Activated naive CD4-positive, alpha-beta T cell treated with anti-CD3 and anti-CD28 coated beads, Interleukin-2, amount 50 U/mL, for 72 hours (primary cell): ENCODE results near the gene RUSF1. TPM values are rescaled to one million over a fixed set of nuclear protein-coding genes. Genes with fewer than 3 reads are reported as not detected.
A peak's percentile ranks its signal among the peaks of the same experiment; 100 is the strongest.
"Not testable (repeated sequence)": the region's sequence is repeated elsewhere in the genome, so short reads cannot be mapped to it uniquely, and the experiment has no call there.

ENCODE experiments used
- ATAC-seq, 2 donors: fragments of 150-1000 bp; cut with Tn5 transposase; 2 replicates each; pipeline ENCODE4 v1.10.0; 2021; ENCODE audit warnings: mild to moderate bottlenecking in 2 of 2, moderate library complexity in 2 of 2
- DNase-seq, 2 donors: peaks; one replicate each; pipeline ENCODE4 v3.0.0; 2021 to 2022; ENCODE audit warnings: low spot score in 2 of 2
- H3K27ac Mint-ChIP-seq, 2 donors: one replicate each; pipeline ENCODE4 v1.8.0; 2022; ENCODE audit warnings: mild to moderate bottlenecking in 2 of 2, mixed read lengths in 2 of 2
- H3K36me3 Mint-ChIP-seq, 2 donors: one replicate each; pipeline ENCODE4 v1.8.0; 2022; ENCODE audit warnings: mixed read lengths in 2 of 2
- H3K9me3 Mint-ChIP-seq, 2 donors: one replicate each; pipeline ENCODE4 v1.8.0; 2022; ENCODE audit warnings: mixed read lengths in 2 of 2
- total RNA-seq, 2 donors: library from RNA; stranded (reverse); gene quantifications; one replicate each; pipeline ENCODE4 v1.2.3, GENCODE V29; 2022

Gene RUSF1
- total RNA-seq, 2 donors from 2014 or later, result 22.8 to 35.6 TPM

DNA sequence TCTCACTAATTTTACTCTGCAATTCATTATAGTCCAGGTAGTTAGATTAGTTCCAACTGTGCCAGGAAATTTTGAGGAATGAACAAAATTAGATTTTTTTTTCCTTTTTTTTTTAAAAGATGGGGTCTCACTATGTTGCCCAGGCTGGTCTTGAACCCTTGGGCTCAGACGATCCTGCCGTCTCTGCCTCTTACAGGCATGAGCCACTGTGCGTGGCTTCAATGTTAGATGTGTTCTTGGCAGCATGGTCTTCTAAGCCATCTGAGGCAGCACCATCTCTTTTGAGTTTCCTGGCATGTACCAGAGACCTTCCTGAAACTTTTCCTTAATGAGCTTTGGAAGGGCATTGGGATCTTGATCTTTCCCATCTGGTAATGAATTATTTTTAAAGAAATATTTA, 16.9 kb upstream of the RUSF1 start:
- Mint-ChIP-seq H3K27ac (no peak overlapping the region), H3K36me3 (no peaks in the 10 kb centered on the region), H3K9me3 (no peaks in the 10 kb centered on the region)
- no peak for ATAC-seq
- no peak for DNase-seq

GRCh38 chr16:31523768-31524167, 15.6 kb upstream of the RUSF1 start:
- H3K27ac Mint-ChIP-seq, H3K36me3 Mint-ChIP-seq, ATAC-seq, H3K9me3 Mint-ChIP-seq, DNase-seq: not testable (repeated sequence)

DNA sequence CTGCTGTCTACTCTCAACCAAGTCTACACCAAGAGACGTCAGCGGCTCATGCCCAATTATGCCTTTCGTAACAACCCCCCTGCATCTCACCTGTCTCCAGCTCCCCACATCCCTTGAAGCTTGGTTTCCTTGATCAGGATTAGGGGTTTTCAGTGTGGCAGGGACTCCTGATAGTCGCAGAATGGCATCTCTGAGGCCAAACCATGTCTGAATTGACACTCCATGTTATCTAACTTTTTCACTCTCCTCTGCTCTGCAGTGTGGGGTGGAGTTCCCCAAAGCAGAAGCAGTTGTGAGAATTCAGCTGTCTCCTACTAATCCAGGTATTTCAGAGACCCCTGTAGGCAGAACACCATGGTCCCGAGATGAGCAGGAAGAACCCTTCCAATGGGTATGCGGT, 13.9 kb upstream of the RUSF1 start:
- ATAC-seq (no peak), DNase-seq (no peak)
- peaks cover 0 to 8% of the 10 kb centered on the region in 2 donors for H3K9me3 Mint-ChIP-seq
- peaks cover 5 to 8% of the 10 kb centered on the region in 2 donors for H3K36me3 Mint-ChIP-seq
- no peak overlapping the region for H3K27ac Mint-ChIP-seq

GRCh38 chr16:31521368-31521767, 13.2 kb upstream of the RUSF1 start:
- DNase-seq (no peak), ATAC-seq (no peak)
- Mint-ChIP-seq H3K9me3 (peaks cover 0 to 8% of the 10 kb centered on the region in 2 donors), H3K27ac (no peak overlapping the region), H3K36me3 (peaks cover 5 to 8% of the 10 kb centered on the region in 2 donors)

DNA sequence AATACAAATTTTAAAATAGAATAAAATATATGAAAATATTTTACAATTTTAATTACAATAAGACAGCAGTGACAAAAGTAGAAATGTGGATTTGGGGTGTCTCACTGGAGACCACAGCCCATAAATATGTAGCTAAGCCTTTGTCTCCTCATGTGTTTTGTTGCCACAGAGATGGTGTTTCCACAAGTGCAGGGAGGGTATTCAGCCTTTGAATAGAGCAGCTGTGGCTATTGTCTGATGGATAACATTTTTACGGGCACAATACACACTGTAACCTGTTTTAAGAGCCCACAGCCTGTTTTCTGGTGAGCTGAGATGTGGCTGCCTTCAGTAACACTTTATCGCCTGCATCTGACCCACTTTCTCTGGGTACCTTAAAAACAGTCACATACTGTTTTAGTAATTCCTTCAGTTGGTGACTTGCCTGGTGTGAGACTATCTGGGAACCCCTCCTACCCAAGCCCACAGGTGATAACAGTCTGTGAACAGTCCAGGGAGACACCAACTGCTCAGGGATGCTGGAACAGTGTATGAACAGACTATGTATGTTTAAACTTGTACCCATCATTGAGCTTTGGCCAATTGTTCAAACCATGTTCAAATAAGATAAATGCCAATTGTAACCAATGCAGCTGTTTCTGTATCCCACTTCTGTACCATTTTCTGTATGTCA, 11.7 kb upstream of the RUSF1 start:
- ATAC-seq (no peak), DNase-seq (no peak)
- Mint-ChIP-seq H3K36me3 (peaks cover 5 to 8% of the 10 kb centered on the region in 2 donors), H3K27ac (no peak overlapping the region), H3K9me3 (peaks cover 0 to 8% of the 10 kb centered on the region in 2 donors)

GRCh38 chr16:31517800-31518402, 9.7 kb upstream of the RUSF1 start:
- Mint-ChIP-seq H3K27ac (no peak overlapping the region), H3K36me3 (peaks cover 5 to 8% of the 10 kb centered on the region in 2 donors), H3K9me3 (peaks cover 0 to 9% of the 10 kb centered on the region in 2 donors)
- no peak for DNase-seq
- ATAC-seq, result no peak

DNA sequence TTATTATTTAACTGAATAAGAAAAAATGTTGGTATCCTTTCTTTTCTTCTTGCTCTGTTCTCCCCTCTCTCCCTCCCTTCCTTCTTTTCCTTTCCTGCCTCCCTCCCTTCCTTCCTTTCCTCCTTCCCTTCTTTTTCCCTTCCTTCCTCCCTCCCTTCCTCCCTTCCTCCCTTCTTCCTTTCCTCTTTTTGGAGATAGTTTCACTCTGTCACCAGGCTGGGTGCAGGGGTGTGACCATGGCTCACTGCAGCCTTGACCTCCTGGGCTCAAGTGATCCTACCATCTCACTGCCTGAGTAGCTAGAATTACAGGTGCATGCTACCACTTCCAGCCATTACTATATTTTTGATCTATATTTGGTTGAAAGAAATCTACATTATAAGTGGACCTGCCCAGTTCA, 5.7 kb upstream of the RUSF1 start:
- DNase-seq (no peak), ATAC-seq (no peak)
- Mint-ChIP-seq H3K27ac (no peak overlapping the region), H3K36me3 (peaks cover 13 to 18% of the 10 kb centered on the region in 2 donors), H3K9me3 (peaks cover 0 to 18% of the 10 kb centered on the region in 2 donors)

DNA sequence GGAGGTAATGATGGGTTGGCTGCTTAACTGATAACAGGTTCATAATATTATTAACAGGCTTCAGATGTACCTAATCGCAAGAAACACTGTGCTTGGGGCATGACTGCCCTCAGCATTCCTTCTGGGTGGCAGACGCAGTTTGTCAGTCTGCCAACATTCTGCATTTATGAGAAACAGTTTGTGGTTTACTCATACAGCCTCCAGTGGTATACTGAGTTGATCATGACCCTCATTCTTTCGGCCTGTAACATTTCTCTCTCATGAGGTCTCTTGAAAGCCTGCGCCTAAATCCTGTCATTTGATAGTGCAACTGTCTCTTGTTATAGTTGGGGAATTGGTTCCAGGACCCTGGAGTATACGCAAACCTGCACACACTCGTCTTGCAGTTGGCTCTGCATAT, 4.9 kb upstream of the RUSF1 start:
- Mint-ChIP-seq H3K27ac (no peak overlapping the region), H3K9me3 (peaks cover 0 to 17% of the 10 kb centered on the region in 2 donors), H3K36me3 (peaks cover 20 to 23% of the 10 kb centered on the region in 2 donors)
- ATAC-seq (no peak), DNase-seq (no peak)

- DNase-seq, result no peak
- Mint-ChIP-seq H3K36me3 (peaks cover 18 to 24% of the 10 kb centered on the region in 2 donors), H3K27ac (peak overlapping the region; percentile 97 to 100), H3K9me3 (peaks cover 0 to 9% of the 10 kb centered on the region in 2 donors)
- ATAC-seq, result no peak
Measured at GRCh38 chr16:31508706-31509195, 560 bp upstream of the RUSF1 start.

DNA sequence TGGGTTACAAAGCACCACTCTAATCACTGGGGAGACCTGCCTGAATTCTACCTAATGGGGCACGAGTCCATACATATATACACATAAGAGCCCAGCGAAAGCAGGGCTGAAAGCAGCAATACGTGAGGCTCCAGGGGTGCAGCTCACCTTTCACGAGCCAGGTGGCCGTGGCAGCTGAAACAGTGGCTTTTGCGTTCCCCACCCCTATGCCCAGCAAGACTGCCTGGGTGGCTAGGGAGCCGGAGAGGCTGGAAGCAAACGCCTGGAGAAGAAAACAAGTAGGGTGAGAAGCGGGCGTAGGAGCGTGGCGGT, 618 bp downstream of the RUSF1 start:
- Mint-ChIP-seq H3K36me3 (peaks cover 18 to 24% of the 10 kb centered on the region in 2 donors), H3K9me3 (peaks cover 0 to 5% of the 10 kb centered on the region in 2 donors), H3K27ac (peak overlapping the region; percentile 91 to 100)
- DNase-seq (no peak), ATAC-seq (no peak)

DNA sequence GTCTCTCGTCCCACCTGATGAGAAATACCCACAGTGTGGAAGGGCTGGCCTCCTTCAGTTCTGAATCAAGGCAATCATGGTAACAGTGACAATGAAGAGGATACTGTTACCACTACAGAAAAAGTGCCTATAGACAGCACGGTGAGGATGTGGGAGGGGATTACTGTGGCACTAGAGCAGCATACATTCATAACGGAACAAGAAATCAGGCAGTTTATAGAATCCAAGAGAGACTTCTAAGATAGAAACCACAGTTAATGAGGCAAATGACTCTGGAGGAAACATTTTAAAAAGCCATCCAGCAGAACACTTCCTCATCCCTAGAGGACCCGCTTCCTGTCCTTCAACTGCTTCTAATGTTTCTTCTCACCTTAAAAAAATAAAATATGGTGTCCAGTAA, 2.7 kb downstream of the RUSF1 start:
- Mint-ChIP-seq H3K27ac (peak overlapping the region; percentile 52 to 96), H3K9me3 (peaks cover 0 to 3% of the 10 kb centered on the region in 2 donors), H3K36me3 (peaks cover 18 to 21% of the 10 kb centered on the region in 2 donors)
- DNase-seq (peak in 1 of 2 donors; percentile 51), ATAC-seq (peak; percentile 63 to 93)

DNA sequence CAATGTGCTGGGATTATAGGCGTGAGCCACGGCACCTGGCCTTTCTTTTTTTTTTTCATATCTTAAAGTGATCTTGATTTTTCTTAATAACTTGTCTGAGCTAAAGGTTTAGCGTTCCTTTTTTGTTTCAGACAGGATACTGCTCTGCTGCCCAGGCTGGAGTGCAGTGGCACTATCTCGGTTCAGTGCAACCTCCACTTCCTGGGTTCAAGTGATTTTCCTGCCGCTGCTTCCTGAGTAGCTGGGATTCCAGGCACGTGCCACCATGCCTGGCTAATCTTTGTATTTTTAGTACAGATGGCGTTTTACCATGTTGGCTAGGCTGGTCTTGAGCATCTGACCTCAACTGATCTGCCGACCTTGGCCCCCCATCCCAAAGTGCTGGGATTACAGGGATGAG, 4.0 kb downstream of the RUSF1 start:
- no peak for DNase-seq
- peak overlapping the region in 1 of 2 donors; percentile 55 for H3K27ac Mint-ChIP-seq

GRCh38 chr16:31503555-31503954, 4.6 kb downstream of the RUSF1 start:
- peaks cover 10 to 11% of the 10 kb centered on the region in 2 donors for H3K36me3 Mint-ChIP-seq
- not testable (repeated sequence) for DNase-seq, H3K27ac Mint-ChIP-seq, ATAC-seq, H3K9me3 Mint-ChIP-seq

More for the DNA sequence above, 4.0 kb downstream of the RUSF1 start:
- ATAC-seq, result no peak
- H3K36me3 Mint-ChIP-seq, result peaks cover 14 to 16% of the 10 kb centered on the region in 2 donors
- no peaks in the 10 kb centered on the region for H3K9me3 Mint-ChIP-seq

DNA sequence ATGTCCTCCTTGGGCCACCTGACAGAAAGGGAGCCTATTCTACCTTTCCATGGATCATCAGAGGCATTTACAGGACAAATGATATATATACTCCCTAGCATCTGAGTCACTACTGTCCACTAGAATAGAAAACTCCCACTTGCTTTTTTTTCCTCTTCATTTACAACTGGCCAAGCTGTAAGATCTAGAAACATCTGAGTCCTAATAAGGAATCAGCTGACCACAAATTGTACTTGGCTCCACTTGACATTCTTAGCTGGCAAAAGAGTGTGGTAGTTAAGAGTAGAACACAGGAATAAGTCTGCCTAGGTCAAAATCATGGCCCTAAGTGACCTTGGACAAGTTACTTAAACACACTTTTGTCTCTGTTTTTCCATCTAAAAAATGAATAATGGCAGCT, 5.2 kb downstream of the RUSF1 start:
- ATAC-seq (no peak), DNase-seq (no peak)

DNA sequence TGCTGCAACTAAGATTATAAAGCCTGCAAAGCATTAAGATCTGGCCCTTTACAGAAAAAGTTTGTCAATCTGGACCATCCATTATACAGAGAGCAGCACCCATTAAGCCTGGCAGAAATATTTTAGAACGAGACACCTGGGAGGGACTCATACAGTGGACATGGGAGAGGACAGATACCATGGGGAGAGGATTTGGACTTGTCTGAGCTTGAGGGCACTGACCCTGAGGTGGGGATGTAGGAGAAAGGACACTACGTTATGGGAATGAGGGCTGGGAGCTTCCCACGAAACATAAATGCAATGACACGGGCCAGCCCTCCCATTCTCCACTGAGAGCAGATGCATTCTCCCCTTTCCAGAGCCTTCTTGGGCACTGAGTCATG, 6.2 kb downstream of the RUSF1 start:
- ATAC-seq (no peak), DNase-seq (no peak)
- no peaks in the 10 kb centered on the region for H3K9me3 Mint-ChIP-seq
- peak overlapping the region in 1 of 2 donors; percentile 74 for H3K27ac Mint-ChIP-seq
- H3K36me3 Mint-ChIP-seq, result peaks cover 0 to 10% of the 10 kb centered on the region in 2 donors

More for the DNA sequence above, 5.2 kb downstream of the RUSF1 start:
- Mint-ChIP-seq H3K36me3 (peaks cover 6 to 10% of the 10 kb centered on the region in 2 donors), H3K9me3 (no peaks in the 10 kb centered on the region), H3K27ac (no peak overlapping the region)

- Mint-ChIP-seq H3K36me3 (peaks cover 0 to 10% of the 10 kb centered on the region in 2 donors), H3K27ac (peak overlapping the region in 1 of 2 donors; percentile 74), H3K9me3 (no peaks in the 10 kb centered on the region)
- ATAC-seq, result no peak
- no peak for DNase-seq
Measured at GRCh38 chr16:31501226-31501965, 6.8 kb downstream of the RUSF1 start.

GRCh38 chr16:31499928-31500327, 8.3 kb downstream of the RUSF1 start:
- DNase-seq, result no peak
- ATAC-seq, result no peak
- no peaks in the 10 kb centered on the region for H3K9me3 Mint-ChIP-seq

More at GRCh38 chr16:31499928-31500327, 8.3 kb downstream of the RUSF1 start:
- peak overlapping the region in 1 of 2 donors; percentile 65 for H3K27ac Mint-ChIP-seq
- peaks cover 0 to 5% of the 10 kb centered on the region in 2 donors for H3K36me3 Mint-ChIP-seq
